Neural progenitor cell (in vitro differentiated cells): ENCODE results near the gene COL26A1.

Experiments used
- CTCF ChIP-seq: fragments of 200-600 bp; sonication (generic); IDR thresholded peaks from 2 replicates; pipeline ENCODE4 v1.5.1; 2017; ENCODE audit warnings: antibody characterized with exemption, mild to moderate bottlenecking
- EZH2 ChIP-seq: fragments of 200-600 bp; sonication (generic); IDR thresholded peaks from 2 replicates; pipeline ENCODE4 v1.6.1; 2017; ENCODE audit warnings: antibody characterized with exemption, mild to moderate bottlenecking, moderate library complexity
- EZH2phosphoT487 ChIP-seq: fragments of 200-600 bp; sonication (generic); IDR thresholded peaks from 2 replicates; pipeline ENCODE4 v1.6.1; 2017; ENCODE audit warnings: antibody characterized with exemption

GRCh38 chr7:101402081-101402779, 39.6 kb downstream of the COL26A1 start:
- TF ChIP-seq CTCF (no peak), EZH2 (no peak), EZH2phosphoT487 (no peak)
